ENCODE measurements around the gene CAND2.

CAND2 gene

DNA sequence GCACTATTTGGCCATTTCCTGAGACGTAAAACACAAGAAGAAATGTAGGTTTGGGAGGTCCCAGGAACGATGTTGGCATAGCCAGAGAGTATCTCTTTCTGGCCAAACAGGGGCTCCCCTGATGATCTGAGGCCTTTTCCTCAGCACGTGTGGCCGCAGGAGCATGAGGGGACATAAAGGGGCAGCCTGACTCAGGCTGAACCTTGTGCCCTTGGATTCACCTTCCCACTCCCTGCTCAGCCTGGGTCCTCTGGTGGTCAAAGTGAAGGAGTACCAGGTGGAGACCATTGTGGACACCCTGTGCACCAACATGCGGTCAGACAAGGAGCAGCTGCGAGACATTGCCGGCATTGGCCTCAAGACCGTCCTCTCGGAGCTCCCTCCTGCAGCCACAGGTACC lies 10.6 kb downstream of the CAND2 start:
- no peak for DNase-seq (ENCODE audit: low read depth in 2 of 2)

DNA sequence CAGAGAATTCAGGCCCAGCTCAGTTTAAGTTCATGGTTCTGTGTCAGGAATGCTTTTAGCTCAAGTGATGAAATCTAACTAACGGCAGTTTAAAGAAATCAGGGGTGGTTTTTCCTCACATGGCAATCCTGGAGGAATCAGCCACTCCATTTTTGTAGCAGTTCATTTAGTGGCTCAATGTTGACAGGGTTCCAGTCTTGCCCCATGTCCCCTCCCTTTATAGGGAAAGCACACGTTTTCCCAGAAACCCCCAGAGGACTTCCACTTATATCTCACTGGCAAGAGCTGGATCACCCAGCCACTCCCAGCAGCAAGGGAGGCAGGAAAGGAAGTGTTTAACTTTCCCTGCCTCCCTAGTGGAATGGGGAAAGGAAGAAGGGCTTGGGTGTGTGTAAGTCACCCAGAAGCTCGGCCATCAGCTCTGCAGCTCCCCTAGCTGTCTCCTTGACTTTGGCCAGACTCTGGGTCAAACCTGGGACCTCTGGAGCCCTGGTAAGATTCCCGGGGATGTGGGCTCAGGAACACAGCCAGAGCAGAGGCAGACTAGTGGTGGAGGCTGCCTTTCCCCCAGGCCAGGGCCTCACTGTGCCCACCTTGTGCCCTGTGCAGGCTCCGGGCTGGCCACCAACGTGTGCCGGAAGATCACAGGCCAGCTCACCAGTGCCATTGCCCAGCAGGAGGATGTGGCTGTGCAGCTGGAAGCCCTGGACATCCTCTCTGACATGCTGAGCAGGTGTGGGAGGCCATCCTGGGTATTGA lies 11.3 kb downstream of the CAND2 start:
- DNase-seq (ENCODE audit: low read depth in 2 of 2): no peak

DNA sequence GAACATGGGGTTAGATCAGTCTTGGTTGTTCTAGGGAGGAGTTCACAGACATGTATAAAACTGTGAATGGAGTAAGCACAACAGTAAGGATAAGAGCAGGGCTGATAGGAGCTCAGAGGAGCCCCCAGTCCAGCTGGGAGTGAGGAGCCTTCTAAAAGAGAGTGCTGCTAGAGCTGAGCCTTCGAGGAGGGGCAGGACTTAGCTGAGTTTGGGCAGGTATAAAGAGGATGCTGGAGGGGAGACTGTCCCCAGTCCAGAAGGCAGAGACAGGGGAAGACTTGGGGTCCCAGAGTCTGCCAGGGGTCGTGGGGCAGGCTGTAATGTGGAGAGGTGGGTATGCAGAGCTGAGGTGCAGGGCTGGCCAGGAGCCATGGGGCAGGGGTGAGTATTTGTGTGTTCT lies 12.1 kb downstream of the CAND2 start:
- no peak for DNase-seq (ENCODE audit: low read depth in 2 of 2)

DNA sequence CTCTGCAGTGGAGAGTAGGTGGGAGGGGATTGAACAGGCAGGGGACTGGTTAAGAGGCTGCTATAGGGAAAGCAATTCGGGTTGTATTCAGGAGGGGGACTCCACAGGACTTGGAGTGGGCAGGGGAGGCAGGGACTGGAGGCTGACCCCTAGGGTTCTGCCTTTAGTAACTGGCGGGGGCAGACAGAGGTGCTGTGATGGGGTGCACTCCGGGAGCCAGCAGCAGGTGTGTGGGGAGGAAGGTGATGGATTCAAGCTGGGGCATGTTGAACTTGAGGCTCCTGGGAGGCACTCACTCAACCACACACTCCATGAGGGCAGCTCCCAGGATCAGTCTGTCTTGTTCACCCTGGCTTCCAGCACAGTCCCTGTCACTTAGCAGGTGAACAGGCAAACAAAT lies 12.5 kb downstream of the CAND2 start:
- no peak for DNase-seq (ENCODE audit: low read depth in 2 of 2)

DNA sequence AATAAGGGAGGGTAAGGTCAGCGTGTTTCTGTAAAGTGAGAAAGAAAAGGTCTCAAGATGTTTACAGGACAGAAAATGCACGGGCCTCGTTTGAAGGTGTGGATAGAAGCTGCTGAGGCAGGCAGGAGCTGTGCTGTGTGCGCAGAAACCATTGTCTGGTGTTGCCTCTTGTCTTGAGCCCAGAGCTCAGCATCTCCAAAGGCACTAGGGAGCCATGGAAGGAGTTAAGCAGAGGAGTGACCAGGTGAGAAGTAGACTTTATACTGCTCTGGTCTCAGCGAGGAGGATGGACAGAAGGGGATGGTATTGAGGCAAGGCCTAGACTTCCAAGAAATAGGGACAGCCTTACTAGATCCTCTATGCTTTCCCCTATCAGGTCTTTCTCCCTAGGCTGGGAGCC lies 13.0 kb downstream of the CAND2 start:
- DNase-seq (ENCODE audit: low read depth in 2 of 2): no peak

DNA sequence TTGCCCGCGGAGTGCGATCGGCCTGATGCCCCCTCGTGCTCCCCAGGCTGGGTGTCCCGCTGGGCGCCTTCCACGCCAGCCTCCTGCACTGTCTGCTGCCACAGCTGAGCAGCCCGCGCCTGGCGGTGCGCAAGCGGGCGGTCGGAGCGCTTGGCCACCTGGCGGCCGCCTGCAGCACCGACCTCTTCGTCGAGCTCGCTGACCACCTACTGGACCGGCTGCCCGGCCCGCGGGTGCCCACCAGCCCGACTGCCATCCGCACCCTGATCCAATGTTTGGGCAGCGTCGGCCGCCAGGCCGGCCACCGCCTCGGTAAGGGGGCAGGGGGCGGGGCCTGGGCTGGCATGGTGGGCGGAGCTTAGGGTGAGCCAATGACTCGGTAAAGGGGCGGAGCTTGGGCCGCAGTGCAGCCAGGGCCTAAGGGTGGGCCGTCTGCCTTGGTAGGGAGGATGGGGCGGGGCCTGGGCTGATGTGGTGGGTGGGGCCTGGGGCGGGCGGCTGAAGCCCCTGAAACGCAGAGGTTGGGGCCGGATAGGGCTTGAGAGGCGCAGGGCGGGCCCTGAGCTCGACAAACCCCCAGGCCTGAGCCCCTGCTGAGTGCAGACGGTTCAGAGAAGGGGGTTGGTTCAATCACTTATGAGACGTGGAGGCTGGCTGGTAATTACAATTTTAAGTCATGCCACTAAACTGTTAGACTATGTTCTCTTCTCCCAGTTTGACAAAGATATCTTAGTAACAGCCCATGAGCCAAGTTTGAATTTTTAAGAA lies 13.7 kb downstream of the CAND2 start:
- DNase-seq (ENCODE audit: low read depth in 2 of 2): peak; percentile 90 to 92

DNA sequence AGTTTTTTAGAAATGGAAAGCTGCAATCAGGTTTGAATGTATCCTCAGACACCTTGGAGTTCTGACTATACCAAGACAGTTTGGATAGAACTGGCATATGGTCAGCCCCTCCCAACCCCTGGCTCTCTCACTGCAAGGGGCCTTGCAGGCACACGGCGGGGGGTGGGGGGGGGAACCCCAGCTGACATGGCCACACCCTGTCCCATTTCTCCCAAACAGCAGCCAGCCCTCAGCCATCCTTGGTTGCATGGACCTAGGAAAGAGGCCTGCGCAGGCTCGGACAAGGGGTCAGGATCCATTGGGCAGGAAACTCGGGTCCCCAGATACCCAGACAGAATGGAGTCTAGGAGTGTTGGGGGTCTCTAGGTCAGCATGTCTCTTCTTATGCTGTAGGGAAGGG lies 14.5 kb downstream of the CAND2 start:
- no peak for DNase-seq (ENCODE audit: low read depth in 2 of 2)

DNA sequence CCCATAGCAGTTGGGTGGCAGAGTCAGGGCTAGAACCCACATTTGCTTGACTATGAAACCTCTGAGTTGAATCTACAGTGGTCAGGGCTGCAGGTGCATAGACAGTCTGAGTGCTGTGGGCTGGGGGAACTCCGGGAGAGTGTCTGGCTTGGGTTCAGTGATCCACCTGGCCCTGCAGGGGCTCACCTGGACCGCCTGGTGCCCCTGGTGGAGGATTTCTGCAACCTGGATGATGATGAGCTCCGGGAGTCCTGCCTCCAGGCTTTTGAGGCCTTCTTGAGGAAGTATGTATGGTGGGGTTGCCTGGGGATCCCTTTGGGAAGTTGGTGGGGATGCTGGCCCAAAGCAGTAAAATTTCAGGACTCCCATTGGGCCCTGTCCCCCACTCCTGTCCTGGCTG lies 16.3 kb downstream of the CAND2 start:
- no peak for DNase-seq (ENCODE audit: low read depth in 2 of 2)

DNA sequence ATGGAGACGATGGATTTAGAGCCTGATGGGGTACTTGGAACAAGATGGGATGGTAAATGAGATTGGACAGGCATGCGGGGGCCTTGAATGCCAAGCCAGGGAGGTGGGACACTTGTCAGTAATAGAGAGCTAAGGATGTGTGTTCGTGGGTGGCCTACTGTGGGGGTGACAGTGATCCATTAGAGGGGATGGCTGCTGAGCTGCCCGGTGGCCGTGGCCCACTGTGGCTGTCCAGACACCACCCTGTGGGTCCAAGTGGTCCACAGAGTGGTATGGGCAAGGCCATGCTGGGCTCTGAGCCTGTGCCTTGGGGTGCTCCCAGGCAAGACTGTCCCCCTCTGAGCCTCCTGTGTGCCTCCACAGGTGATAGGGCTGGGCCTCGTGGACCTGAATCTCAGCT lies 17.5 kb downstream of the CAND2 start:
- no peak for DNase-seq (ENCODE audit: low read depth in 2 of 2)

DNA sequence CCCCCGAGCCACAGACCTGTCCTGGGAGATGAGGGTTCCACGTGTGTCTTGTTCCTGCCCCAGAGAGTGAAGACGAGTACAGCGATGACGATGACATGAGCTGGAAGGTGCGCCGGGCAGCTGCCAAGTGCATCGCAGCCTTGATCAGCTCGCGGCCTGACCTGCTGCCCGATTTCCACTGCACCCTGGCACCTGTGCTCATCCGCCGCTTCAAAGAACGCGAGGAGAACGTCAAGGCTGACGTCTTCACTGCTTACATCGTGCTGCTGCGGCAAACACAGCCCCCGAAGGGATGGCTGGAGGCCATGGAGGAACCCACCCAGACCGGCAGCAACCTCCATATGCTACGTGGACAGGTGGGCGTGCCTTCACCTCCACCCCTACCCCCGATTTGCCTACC lies 18.6 kb downstream of the CAND2 start:
- DNase-seq (ENCODE audit: low read depth in 2 of 2): no peak

DNA sequence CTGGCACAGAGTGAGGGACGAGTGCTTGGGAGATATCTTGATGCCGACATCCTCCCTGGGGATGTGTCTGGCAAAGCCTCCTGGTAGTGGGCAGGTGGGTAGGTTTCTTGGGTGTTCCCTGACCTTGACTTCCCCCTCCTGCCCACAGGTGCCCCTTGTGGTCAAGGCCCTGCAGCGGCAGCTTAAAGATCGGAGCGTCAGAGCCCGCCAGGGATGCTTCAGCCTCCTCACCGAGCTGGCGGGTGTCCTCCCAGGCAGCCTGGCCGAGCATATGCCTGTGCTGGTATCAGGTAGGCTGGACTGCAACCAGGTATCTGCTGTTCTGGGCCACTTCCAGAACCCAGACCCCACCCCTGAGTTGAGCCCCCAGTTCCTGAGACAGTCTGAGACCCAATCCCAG lies 19.2 kb downstream of the CAND2 start:
- no peak for DNase-seq (ENCODE audit: low read depth in 2 of 2)

DNA sequence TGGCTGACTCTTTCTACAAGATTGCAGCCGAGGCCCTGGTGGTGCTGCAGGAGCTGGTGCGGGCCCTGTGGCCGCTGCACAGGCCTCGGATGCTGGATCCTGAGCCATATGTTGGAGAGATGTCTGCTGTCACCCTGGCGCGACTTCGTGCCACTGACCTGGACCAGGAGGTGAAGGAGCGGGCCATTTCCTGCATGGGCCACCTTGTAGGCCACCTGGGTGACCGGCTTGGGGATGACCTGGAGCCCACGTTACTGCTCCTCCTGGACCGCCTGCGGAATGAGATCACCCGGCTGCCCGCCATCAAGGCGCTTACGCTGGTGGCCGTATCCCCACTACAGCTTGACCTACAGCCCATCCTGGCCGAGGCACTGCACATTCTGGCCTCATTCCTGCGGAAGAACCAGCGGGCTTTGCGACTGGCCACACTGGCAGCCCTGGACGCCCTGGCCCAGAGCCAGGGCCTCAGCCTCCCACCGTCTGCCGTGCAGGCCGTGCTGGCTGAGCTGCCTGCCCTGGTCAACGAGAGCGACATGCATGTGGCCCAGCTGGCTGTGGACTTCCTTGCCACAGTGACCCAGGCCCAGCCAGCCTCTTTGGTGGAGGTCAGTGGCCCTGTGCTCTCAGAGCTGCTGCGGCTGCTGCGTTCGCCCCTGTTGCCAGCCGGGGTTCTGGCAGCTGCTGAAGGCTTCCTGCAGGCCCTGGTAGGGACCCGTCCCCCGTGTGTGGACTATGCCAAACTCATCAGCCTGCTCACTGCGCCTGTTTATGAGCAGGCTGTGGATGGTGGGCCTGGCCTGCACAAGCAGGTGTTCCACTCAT lies 20.3 kb downstream of the CAND2 start:
- no peak for DNase-seq (ENCODE audit: low read depth in 2 of 2)

DNA sequence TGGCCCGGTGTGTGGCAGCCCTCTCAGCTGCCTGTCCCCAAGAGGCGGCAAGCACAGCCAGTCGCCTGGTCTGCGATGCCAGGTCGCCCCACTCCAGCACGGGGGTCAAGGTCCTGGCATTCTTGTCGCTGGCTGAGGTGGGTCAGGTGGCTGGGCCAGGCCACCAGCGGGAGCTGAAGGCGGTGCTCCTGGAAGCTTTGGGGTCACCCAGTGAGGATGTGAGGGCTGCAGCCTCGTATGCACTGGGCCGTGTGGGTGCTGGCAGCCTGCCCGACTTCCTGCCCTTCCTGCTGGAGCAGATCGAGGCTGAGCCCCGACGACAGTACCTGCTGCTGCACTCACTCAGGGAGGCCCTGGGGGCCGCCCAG lies 20.8 kb downstream of the CAND2 start:
- DNase-seq (ENCODE audit: low read depth in 2 of 2): no peak

DNA sequence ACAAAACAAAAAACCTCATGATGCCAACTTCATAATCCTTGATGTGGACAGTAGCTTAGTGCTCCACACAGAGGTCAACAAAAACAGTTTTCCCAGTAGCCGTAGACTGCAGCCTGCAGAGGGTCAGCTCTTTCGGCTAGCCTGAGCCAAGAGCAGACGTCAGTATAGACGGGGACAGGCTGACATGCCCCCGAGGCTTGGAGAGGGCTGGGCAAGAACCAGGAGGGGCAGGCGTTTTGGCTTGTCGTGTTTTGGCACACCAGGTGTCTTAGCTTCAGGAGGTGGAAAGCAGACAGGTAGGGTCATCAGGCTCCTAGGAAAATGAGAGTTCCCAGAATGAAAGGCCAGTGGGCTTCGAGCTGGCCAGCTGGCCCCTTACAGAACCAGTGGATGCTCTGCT lies 21.8 kb downstream of the CAND2 start:
- DNase-seq (ENCODE audit: low read depth in 2 of 2): no peak

DNA sequence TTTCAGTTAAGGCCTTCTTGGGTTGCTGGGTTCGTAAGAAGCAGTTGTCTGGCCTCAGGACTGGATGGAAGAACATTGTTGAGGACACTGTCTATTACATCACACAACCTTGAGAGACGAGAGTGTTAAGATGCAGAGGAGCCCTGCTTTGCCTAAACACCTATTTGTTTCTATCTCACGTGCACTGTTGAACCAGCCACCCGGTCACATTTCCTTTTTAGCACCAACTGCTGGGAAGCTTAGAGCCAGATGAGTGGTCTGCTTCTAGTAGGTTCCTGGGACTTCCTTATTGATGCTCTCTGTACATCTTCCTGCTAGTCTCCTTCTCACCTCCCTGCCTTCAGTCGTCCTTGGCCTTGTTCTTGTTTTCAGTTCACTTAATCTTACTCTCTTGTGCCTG lies 22.3 kb downstream of the CAND2 start:
- no peak for DNase-seq (ENCODE audit: low read depth in 2 of 2)

DNA sequence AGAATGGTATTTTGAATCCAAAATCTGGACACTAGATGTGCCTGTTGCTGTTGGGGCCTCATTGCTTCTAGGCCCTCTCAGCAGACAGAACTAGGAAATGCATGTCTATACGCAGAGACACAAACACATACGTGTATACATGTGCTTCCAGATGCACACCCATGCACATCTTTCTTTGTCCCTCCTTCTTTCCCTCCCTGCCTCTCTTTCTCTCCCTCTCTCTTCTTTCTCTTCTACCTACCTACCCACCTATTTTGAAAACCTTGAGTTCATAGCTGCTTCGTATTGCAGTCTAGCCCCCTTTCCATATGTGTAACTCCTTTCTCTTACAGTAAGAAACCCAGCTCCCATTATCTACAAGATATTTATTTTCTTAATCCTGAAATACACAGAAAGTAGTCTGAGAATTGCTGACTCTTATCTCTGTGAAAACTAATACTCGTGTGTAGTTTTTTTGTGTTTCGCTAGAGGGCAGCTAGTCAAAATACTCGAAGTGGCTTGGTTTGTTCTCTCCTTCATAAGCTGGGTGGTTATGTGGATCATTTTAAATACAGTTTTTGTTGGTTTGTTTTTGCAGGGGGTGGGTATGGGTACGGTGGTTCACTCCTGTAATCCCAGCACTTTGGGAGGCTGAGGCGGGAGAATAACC lies 26.4 kb downstream of the CAND2 start:
- no peak for DNase-seq (ENCODE audit: low read depth in 2 of 2)

DNA sequence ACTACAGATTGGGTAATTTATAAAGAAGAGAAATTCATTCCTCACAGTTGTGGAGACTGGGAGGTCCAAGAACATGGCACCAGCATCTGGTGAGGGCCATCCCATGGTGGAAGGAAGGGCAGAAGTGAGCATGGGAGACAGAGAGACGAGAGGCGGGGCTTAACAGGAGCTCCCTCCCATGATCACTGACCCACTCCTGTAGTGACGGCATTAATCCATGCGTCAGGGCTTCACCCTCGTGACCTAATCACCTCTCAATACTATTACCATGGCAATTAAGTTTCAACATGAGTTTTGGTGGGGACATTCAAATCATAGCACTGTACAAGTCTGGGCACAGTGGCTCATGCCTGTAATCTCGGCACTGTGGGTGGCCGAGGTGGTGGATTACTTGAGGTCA lies 27.8 kb downstream of the CAND2 start:
- DNase-seq (ENCODE audit: low read depth in 2 of 2): no peak

DNA sequence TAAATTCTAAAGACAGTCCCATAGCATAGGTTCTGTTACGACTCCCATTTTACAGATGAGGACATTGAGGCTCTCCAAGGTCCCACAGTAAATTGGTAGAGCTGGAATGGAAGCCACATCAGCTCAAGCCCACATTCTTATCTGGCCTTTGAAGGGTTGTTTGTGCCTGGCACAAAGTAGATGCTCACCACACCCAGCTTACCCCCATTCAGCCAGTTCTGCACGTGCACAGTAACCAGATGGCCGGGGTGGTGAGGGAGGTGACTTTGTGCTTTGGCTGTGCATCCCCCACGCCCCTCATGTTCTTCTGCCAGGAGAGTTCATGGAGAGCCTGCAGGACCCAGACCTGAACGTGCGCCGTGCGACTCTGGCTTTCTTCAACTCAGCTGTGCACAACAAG lies 28.7 kb downstream of the CAND2 start:
- DNase-seq (ENCODE audit: low read depth in 2 of 2): no peak

DNA sequence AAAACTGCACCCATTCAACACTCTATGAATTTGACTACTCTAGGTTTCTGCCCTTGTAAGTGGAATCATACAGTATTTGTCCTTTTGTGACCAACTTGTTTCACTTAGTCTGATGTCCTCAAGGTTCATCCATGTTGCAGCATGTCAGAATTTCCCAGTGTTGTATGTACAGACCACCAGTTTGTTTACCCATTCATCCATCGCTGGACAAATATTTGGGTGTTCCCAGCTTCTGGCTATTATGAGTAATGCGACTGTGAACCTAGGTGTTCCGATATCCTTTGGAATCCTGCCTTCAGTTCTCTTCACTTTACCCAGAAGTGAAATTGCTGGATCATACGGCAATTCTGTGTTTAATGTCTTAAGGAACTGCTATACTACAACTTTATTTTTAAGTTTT lies 32.3 kb downstream of the CAND2 start:
- no peak for DNase-seq (ENCODE audit: low read depth in 2 of 2)

DNA sequence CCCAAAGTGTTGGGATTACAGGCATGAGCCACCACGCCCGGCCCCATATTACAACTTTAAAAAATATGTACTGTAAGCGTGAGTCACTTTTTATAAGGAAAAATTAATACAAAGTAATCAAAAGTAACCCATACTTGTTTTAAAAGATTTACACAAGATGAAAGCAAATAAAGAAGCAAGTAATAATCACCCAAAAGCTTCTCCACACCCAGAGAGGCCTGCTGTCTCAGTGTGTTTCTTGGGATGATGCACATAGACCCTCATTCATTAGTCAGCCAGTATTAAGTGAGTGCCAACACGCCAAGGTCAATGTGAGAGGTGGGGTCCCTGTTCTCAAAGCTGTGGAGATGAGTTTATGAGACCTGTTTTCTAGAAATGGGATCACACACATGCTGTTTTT lies 32.9 kb downstream of the CAND2 start:
- no peak for DNase-seq (ENCODE audit: low read depth in 2 of 2)

DNA sequence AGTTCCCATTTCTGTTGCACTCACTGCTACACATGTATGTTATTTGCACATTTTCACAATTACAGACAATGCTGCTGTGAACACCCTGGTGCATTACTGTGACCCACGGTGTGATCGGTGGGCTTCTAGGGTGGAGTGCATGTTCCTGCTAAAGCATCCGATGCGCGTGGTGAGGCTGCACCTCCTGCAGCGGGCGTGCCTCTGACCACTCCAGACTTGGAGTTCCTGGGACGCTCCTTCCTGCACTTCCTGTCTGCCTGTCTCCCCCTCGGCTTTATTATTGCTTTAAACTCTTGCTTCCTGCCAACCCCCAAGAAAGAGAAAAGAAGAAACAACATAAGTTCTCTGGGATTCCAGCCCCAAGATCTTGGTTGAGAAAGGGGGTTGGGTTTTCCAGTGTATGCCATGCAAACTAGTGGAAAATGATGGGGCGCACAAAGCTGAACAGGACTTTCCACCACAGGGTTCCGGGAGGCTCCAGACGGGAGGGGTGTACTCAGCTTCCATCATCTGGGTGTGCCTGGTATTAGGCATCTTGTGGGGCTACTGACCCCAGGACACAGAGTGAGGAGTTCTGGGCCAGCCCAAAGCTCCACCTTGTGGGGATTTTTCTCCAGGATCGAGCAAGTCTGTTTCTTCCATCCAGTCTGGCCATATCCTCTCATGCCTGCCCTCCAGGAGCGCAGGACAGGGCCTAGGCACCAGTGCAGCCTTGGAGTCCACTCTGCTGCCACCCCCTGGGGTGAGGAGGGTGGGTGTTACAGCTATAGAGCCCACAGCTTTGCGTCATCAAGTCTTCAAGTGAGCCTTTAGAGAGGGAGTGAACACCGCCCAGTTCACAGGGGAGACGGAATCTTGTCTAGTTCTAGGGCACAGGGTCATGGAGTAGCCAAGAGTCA lies 33.7 kb downstream of the CAND2 start:
- no peak for DNase-seq (ENCODE audit: low read depth in 2 of 2)
